ENCODE measurements around the gene CCDC85A. TPM values are rescaled to one million over a fixed set of nuclear protein-coding genes. Genes with fewer than 3 reads are reported as not detected.

The CCDC85A gene
- total and polyA plus RNA-seq, 10 donors = 0.07 to 2.6 (median 0.77) TPM

DNA sequence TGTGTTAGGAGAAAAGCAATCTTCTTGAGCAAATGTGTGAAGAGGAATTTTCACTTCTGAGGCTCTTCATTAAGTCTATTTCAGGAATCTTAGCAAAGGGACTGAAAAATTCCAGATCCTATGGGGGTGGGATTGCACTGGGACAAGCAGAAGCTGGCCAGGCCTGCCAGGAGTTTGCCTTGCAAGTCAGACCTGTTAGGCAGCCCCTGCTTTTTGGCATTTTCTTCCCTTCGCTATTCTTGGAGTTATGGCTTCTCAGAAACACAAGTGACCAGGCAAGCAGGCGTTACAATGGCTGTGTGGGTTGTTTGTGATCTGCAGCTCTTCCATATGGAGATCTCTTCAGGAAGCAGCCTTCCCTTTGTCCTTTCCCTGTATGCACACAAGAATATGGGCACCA is 8.0 kb upstream of the CCDC85A start:
- Histone ChIP-seq H3K9me3 (no peaks in the 10 kb centered on the region), H3K27ac (no peak overlapping the region), H3K4me1 (no peaks in the 10 kb centered on the region), H3K27me3 (replicated peaks in 1 of 7) (peaks cover 0 to 45% (median 0%) of the 10 kb centered on the region in 7 donors), H3K36me3 (no peaks in the 10 kb centered on the region), H3K4me3 (no peak overlapping the region)
- WGBS, 5 donors = 83 to 92% (median 85%) methylated on average over 2 of the region's 2 CpGs
- intact Hi-C loops (cut with DNase I; ENCODE audit: low total_unique reads) = no loop called here
- TF ChIP-seq POLR2AphosphoS5 (IDR thresholded peaks at IDR 0.05) (no peak), POLR2A (IDR thresholded peaks at IDR 0.05) (no peak), CTCF (IDR thresholded peaks at IDR 0.05 in 8 of 11, conservative IDR thresholded peaks at IDR 0.05 in 3 of 11) (no peak)
- no peak for DNase-seq

DNA sequence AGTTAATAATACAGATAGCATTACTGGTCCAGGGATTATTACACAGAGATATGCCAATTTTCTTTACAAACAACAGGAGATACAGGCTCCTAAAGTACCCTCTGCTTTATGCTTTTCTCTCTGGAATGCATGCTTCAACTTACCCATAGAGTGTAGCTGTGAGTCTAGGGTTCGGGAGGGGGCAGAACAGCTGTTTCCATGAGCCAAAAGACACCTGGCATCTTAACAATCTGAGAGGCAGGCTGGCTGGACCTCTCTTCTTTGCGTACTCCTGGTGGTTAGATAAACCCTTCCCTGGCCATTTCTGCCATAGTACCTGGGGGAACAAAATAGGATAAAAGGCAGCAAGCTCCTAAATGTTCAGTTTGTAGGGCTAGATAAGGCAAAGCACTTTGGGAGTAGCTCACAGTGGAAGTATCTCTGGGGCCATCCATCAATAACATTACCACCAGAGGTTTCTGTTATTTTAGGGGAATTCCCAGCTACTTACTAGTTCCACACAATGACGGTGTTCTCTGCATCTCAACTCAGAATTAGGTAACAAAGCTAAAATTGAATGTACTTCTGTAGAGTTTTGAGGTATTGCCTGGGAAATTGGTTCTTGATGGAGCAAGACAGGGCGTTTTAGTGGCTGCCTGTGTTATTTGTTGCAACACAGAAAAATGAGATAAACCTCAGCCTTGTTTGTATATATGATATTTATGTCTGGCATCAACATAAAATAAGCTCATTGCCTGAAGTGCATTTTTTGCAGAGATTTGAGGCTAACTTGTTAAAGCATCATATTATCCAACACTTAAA is 6.2 kb upstream of the CCDC85A start:
- whole genome bisulfite sequencing, 5 donors = 41 to 59% (median 48%) methylated on average over 4 of the region's 4 CpGs

GRCh38 chr2:56179931-56180330 is 3.9 kb upstream of the CCDC85A start:
- Histone ChIP-seq H3K4me1 (peaks cover 0 to 21% (median 14%) of the 10 kb centered on the region in 6 donors), H3K9me3 (no peaks in the 10 kb centered on the region), H3K27me3 (replicated peaks in 1 of 7) (peaks cover 0 to 78% (median 24%) of the 10 kb centered on the region in 7 donors), H3K36me3 (no peaks in the 10 kb centered on the region), H3K4me3 (no peak overlapping the region), H3K27ac (no peak overlapping the region)
- 80 to 85% (median 84%) methylated on average over 5 of the region's 5 CpGs for WGBS, 5 donors
- intact Hi-C loops (cut with DNase I; ENCODE audit: low total_unique reads) = loop anchor here (10.0 kb wide), 2 partner anchors 565 to 1335 kb away; no protein-coding TSS in a partner anchor
- DNase-seq = no peak
- no peak for TF ChIP-seq POLR2AphosphoS5 (IDR thresholded peaks at IDR 0.05)
- TF ChIP-seq POLR2A (IDR thresholded peaks at IDR 0.05) = no peak
- TF ChIP-seq CTCF (IDR thresholded peaks at IDR 0.05 in 8 of 11, conservative IDR thresholded peaks at IDR 0.05 in 3 of 11) = no peak

More for the DNA sequence above, 6.2 kb upstream of the CCDC85A start:
- Histone ChIP-seq H3K9me3 (no peaks in the 10 kb centered on the region), H3K4me1 (no peaks in the 10 kb centered on the region), H3K27me3 (replicated peaks in 1 of 7) (peaks cover 0 to 54% (median 3%) of the 10 kb centered on the region in 7 donors), H3K4me3 (no peak overlapping the region), H3K27ac (no peak overlapping the region), H3K36me3 (no peaks in the 10 kb centered on the region)
- no peak for DNase-seq
- TF ChIP-seq POLR2A (IDR thresholded peaks at IDR 0.05) (no peak), CTCF (IDR thresholded peaks at IDR 0.05 in 8 of 11, conservative IDR thresholded peaks at IDR 0.05 in 3 of 11) (no peak), POLR2AphosphoS5 (IDR thresholded peaks at IDR 0.05) (no peak)
- intact Hi-C loops (cut with DNase I; ENCODE audit: low total_unique reads) = no loop called here

DNA sequence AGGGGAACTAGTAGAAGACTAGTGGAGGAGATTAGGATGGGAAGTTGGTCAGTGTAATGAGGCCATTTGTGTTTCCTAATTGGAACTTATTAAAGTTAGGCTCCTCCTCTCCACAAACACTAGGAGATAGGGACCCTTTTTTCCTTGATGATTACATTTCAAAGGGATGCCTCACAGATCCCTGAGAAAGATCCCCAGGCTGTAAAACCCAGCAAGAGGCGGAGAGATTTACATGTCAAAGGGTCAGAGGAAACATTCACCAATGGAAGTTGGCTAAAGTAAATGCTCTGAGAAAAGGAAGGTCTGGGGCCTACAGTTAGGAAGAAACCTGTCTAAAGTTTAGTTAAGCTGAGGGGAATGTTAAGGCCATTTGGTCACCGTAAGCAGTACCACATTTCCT is 1.4 kb upstream of the CCDC85A start:
- Histone ChIP-seq H3K36me3 (no peaks in the 10 kb centered on the region), H3K27me3 (replicated peaks in 1 of 7) (peaks cover 0 to 93% (median 44%) of the 10 kb centered on the region in 7 donors), H3K27ac (no peak overlapping the region), H3K9me3 (no peaks in the 10 kb centered on the region), H3K4me1 (peaks cover 0 to 30% (median 23%) of the 10 kb centered on the region in 6 donors), H3K4me3 (no peak overlapping the region)
- DNase-seq = no peak
- intact Hi-C loops (cut with DNase I; ENCODE audit: low total_unique reads) = loop anchor here (10.0 kb wide), 2 partner anchors 562 to 1332 kb away; no protein-coding TSS in a partner anchor
- TF ChIP-seq POLR2A (IDR thresholded peaks at IDR 0.05) (no peak), POLR2AphosphoS5 (IDR thresholded peaks at IDR 0.05) (no peak), CTCF (IDR thresholded peaks at IDR 0.05 in 8 of 11, conservative IDR thresholded peaks at IDR 0.05 in 3 of 11) (no peak)
- WGBS, 5 donors = 88 to 98% (median 91%) methylated on average over 2 of the region's 2 CpGs

Measured in spleen (tissue), 11 donors.